ENCODE measurements around the gene C22orf42. TPM values are rescaled to one million over a fixed set of nuclear protein-coding genes. Genes with fewer than 3 reads are reported as not detected.
"Not testable (repeated sequence)": the region's sequence is repeated elsewhere in the genome, so short reads cannot be mapped to it uniquely, and the experiment has no call there.

The C22orf42 gene
- total RNA-seq, 1 donor from 2014 or later, result 0.96 TPM

- no peak for DNase-seq (ENCODE audit: low spot score)
Measured at GRCh38 chr22:32185821-32186220, 26.7 kb upstream of the C22orf42 start.

- no peak for DNase-seq (ENCODE audit: low spot score)
Measured at GRCh38 chr22:32183625-32184024, 24.5 kb upstream of the C22orf42 start.

DNA sequence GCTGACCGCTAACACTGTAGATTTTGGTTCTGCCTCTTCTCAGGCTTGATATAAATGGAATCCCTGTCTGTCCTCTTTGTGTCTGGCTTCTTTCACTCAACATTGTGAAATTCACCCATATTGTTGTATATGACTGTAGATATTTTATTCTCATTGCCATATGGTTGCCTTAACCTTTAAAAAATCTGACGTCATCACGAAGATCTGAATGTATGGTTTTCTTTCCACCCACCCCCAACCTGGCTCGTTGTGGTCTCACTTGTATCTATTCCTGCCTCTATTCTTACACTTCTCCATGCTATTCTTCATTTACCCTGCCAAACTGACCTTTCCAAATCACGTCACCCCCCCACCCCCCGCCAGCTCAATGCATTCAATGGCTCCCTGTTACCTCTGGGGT lies 21.9 kb upstream of the C22orf42 start:
- no peak for DNase-seq (ENCODE audit: low spot score)

GRCh38 chr22:32177221-32177765 lies 18.2 kb upstream of the C22orf42 start:
- no peak for DNase-seq (ENCODE audit: low spot score)

DNA sequence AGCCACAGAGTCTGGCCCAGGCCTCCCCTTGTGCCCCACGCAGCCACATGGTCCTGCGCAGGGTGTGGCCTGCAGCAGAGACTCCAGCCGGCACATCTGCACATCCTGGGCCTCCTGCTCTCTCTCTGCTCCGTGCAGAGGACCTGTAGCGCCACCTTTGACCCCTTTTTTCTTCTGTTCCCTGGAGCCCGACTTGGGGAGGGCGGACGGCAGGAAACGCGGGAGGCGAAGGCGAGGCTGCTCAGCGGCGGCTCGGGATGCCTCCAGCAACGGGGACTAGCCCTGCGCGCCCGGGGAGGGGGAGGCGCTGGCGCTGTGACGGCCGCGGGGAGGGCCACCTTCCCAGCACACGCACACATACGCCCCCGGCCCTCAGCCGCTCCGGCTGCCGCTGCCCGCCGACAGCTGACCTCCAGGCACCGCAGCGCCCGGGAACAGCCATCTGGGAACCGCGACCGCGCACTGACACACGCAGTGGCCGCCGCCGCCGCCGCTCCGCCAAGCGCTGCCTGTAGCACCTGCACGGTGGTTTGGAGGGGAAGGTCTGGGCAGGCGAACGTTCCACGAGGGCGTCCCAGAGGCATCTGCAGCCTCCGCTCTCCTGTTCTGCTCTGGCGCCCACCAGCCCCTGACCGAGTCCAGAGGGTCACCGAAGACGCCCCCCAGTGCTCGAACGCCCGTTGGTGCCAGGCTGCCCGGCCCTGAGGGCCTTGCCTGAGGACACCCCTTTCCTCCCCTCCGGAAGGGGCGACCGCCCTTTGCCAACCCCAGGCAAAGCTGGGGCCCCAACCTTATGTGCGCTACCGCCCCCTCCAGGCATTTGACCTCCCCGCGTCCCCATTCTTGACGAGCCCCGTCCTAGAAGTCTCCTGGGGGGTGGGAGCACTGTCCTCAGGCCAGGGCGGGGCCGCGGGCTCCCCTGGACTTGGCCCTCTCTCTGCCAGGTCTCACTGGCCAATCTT lies 16.9 kb upstream of the C22orf42 start:
- DNase-seq (ENCODE audit: low spot score), result no peak

- DNase-seq (ENCODE audit: low spot score), result peak; percentile 4
Measured at GRCh38 chr22:32175115-32175514, 16.0 kb upstream of the C22orf42 start.

DNA sequence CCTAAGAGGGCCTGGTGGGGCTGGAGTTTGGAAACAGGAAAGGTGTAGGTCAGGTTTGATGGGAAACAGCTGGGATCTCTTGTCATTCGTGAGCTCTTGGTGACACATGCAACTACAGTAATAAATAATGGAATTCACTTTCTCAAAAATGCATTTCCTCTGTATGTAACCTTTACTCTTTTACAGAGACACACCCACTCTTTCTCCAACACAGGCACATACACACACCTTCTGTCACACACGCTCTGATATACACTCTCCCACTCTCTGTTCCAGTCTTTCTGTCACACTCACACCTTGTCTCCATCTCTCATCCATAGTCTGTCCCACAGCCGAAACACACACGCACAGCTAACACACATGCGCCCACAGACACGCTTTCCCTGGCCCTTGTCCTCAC lies 6.6 kb upstream of the C22orf42 start:
- no peak for DNase-seq (ENCODE audit: low spot score)

DNA sequence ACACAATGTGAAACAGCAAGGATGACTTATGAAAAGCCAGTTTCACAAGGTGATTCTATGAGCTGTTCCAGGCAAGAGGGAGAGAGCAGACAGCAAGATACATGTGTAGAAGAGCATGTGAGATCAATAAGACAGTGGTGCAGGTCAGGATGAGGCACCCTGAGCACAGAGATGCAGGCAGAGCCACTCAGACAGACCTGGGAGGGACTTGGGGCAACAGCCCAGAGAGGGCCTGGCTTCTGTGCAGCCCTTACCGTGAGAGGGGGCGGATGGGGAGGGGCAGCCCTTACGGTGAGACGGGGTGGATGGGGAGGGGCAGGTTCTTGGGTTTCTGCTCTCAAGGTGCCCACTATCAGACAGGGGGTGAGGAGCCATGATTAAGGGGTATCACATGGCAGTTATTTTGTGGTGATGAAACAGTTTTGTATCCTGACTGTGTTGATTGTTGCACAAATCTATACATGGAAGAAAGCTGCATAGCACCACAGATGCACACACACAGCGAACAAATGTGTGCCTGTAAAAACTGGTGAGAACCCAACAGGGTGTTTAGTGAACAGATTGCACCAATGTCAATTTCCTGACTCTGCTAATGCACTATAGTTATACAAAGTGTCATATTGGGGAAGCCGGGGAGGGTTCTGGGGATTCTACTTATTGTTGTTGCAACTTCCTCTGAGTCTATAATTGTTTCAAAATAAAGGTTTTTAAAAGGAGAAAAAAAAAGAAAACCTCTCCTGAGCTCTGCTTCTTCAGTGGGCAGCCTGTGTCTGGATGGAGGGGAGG lies 5.2 kb upstream of the C22orf42 start:
- DNase-seq (ENCODE audit: low spot score), result no peak

GRCh38 chr22:32160411-32160810 lies 1.3 kb upstream of the C22orf42 start:
- DNase-seq (ENCODE audit: low spot score), result not testable (repeated sequence)

- DNase-seq (ENCODE audit: low spot score), result not testable (repeated sequence)
Measured at GRCh38 chr22:32157632-32158031, 1.5 kb downstream of the C22orf42 start.

DNA sequence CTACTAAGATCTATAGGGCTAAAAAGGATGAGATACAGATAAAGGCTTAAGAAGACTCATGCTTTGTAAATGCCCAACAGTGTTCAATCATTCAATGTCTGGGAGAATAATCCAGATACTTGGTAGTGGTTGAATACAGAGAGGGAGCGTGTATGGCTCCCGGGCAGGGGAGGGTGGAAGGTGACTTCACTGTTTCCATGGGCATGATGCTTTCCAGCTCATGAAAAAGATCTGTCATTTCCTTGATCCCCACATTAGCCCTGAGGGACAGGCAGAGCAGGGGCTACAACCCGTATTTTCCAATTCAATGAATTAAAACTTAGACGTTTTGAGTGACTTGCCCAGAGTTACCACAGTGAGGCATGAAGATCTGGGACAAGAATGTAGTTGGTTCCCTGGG lies 4.4 kb downstream of the C22orf42 start:
- not testable (repeated sequence) for DNase-seq (ENCODE audit: low spot score)

DNA sequence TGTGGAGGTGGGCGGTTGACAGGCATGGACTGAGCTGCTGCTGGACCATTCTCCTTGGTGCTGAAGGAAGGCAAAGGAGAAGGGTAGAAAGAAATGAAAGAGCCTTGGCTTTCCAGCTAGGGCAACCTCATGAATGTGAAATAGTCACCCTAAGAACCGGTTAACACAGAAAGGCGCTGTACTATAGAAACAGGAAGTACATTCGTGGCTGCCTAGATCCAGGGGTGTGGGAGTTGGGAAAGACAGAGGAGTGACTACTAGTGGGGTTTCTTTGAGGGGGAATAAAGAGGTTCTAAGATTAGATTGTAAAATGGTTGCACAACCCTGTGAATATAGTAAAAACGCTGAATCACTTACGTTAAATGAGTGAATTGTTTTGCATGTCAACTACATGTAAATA lies 7.5 kb downstream of the C22orf42 start:
- DNase-seq (ENCODE audit: low spot score), result not testable (repeated sequence)

GRCh38 chr22:32150647-32151046 lies 8.5 kb downstream of the C22orf42 start:
- DNase-seq (ENCODE audit: low spot score), result not testable (repeated sequence)

DNA sequence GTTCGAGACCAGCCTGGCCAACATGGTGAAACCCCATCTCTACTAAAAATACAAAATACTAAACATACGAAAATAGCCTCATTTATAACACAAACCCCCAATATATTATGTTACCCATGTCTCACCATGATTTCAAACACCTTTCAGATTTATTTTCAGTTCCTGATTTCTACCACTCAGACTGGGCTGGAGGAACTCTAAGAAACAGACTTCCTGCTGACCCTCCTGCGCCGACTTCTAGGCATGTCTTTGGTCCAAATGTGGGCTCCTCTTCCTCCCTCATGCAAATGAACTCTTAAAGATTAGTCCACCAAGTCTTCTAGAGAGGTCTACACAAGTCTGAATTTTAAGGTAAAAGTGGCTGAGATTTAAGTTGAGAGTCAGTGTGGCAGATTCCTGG lies 10.7 kb downstream of the C22orf42 start:
- DNase-seq (ENCODE audit: low spot score), result not testable (repeated sequence)

DNA sequence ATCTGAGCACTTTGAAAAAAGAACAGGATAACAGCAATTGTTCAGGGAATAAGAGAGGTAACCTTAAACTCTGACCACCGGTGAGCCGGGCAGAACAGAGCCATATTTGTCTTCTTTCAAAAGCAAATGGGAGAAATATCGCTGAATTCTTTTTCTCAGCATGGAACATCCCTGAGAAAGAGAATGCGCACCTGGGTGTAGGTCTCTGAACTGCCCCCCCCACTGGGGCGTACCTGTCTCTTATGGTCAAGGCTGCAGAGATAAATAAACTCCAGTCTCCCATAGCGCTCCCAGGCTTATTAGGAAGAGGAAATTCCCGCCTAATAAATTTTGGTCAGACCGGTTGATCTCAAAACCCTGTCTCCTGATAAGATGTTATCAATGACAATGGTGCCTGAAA lies 12.0 kb downstream of the C22orf42 start:
- DNase-seq (ENCODE audit: low spot score), result not testable (repeated sequence)

DNA sequence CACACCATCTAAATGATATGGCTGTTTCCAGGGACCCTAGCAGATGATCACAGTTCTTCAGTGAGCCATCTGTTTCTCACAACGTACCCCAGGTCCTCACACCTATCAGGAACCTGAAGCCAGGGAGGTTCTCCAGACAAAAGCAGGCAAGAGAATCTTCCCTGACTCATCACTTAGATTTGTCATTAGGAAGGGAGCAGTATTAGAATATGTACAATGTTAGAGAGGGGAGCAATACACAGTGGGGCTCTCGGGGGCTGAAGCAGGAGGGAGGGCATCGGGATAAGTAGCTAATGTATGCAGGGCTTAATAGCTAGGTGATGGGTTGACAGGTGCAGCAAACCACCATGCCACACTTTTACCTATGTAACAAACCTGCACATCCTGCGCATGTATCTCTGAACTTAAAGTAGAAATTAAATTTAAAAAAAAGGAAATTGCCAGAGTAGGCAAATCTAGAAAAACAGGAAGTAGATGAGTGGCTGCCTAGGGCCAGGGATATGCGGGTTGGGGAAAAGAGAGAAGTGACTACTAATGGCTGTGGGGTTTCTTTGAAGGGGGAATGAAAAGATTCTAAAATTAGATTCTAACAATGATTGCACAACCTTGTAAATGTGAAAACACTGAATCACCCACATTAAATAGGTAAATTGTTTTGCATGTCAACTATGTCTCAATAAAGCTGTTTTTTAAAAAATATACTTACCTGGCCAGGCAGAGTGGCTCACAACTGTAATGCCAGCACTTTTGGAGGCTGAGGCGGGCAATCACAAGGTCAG lies 14.4 kb downstream of the C22orf42 start:
- peak; percentile 32 for DNase-seq (ENCODE audit: low spot score)

GRCh38 chr22:32142600-32142999 lies 16.5 kb downstream of the C22orf42 start:
- DNase-seq (ENCODE audit: low spot score), result no peak

DNA sequence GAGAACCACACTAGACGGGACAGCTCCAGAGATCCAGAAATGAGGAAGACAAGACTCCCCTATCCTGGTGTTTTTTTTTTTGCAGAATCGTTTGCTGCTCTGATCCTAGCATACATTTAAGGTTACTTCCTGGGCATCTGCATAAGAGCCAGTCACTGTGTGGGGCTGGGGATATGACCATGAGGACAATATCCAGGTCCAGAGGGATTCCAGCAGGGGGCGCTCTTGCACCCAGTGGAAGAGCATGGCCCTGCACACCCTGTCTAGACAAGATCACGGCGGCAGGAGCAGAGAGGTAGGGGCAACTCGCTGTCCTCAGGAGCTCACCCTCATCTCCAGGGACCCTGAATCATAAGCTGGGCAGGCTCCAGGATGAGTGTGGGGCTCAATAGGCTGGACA lies 18.4 kb downstream of the C22orf42 start:
- not testable (repeated sequence) for DNase-seq (ENCODE audit: low spot score)

- not testable (repeated sequence) for DNase-seq (ENCODE audit: low spot score)
Measured at GRCh38 chr22:32138576-32138975, 20.5 kb downstream of the C22orf42 start.

DNA sequence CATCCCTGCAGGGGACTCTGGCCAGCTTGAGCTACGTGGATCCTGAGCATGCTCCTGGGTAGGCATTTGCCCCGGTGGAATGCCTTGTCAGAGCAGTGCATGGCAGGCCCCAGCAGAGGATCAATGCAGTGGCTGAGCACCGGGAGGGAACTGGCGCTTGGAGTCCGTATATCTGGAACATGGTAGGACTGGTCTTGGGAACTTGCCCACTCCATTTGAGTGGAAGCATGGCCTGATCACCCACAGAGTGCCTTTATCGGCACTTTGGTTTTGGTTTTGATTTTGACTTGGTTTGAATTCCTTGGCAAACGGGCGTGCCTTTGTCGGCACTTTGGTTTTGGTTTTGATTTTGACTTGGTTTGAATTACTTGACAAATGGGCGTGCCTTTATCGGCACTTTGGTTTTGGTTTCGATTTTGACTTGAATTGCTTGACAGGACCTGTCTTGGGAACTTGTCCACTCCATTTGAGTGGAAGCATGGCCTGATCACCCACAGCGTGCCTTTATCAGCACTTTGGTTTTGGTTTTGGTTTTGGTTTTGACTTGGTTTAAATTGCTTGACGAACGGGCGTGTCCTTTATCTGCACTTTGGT lies 21.3 kb downstream of the C22orf42 start:
- not testable (repeated sequence) for DNase-seq (ENCODE audit: low spot score)

GRCh38 chr22:32136881-32137280 lies 22.2 kb downstream of the C22orf42 start:
- DNase-seq (ENCODE audit: low spot score), result not testable (repeated sequence)
